HCT116 (cell line): ENCODE results near the gene CCSER1. TPM values are rescaled to one million over a fixed set of nuclear protein-coding genes. Genes with fewer than 3 reads are reported as not detected.

Experiments
- ATAC-seq: fragments of 200-7000 bp; cut with Tn5 transposase; 2 replicates; pipeline ENCODE4 v1.9.1; 2020; ENCODE audit warnings: mild to moderate bottlenecking, moderate library complexity
- BruUV-seq: library from RNA; stranded (reverse); fragments of 400-500 nt; replicated peaks from 2 replicates; lab custom pipeline; 2021; lab: Mats Ljungman, UMichigan
- CTCF ChIA-PET: fragments of 300-600 bp; sonication (Branson Sonifier 250); formaldehyde crosslinking; loops from one replicate; lab custom pipeline; 2021; ENCODE audit warnings: antibody characterized with exemption; lab: Charles Lee
- POLR2A ChIA-PET: fragments of 300-600, 350-600 bp; sonication (Branson Sonifier 250); formaldehyde crosslinking; loops from one replicate; lab custom pipeline; 2021; ENCODE audit warnings: antibody characterized with exemption; lab: Charles Lee
- RAD21 ChIA-PET, 2 experiments: fragments of 300-600 bp; sonication (Branson Sonifier 250); formaldehyde crosslinking; loops; one replicate each; lab custom pipeline; 2023; ENCODE audit warnings: low total read pairs in 2 of 2; ENCODE audit not compliant: uncharacterized antibody in 2 of 2, unreplicated experiment in 2 of 2, low non-redundant PET in 1 of 2; lab: Charles Lee
- DNase-seq: peaks from one replicate; pipeline ENCODE4 v3.0.0-alpha.2; 2010; ENCODE audit warnings: low read depth, low spot score
- H2AFZ ChIP-seq: fragments of 200-600 bp; shearing (Covaris generic), sonication (generic); 2 replicates; pipeline ENCODE4 v1.6.1; 2017; ENCODE audit warnings: low read depth, mixed run types, mixed read lengths, antibody characterized with exemption, low read length; ENCODE audit not compliant: poor library complexity, severe bottlenecking
- H3K27ac ChIP-seq: 2 replicates; pipeline ENCODE4 v1.5.1; 2012; ENCODE audit warnings: low read depth, low read length
- H3K27me3 ChIP-seq: fragments of 200-600 bp; sonication (generic); 2 replicates; pipeline ENCODE4 v1.6.1; 2016; ENCODE audit warnings: mixed run types, low read length, mixed read lengths; ENCODE audit not compliant: insufficient read depth
- H3K36me3 ChIP-seq, 2 experiments: fragments of 200-500 bp in 1 of 2; fragments of 200-600 bp in 1 of 2; sonication (Bioruptor generic) in 1 of 2; sonication (generic) in 1 of 2; 2 replicates each; pipeline versions ENCODE4 v1.5.1 to v1.6.1; 2014 to 2016; ENCODE audit warnings: low read length in 2 of 2, inconsistent platforms in 1 of 2, mixed read lengths in 1 of 2, mixed run types in 1 of 2; ENCODE audit not compliant: insufficient read depth in 2 of 2, control insufficient read depth in 1 of 2
- H3K4me1 ChIP-seq, 2 experiments: fragments of 200-600 bp in 1 of 2; sonication (generic) in 1 of 2; 2 replicates each; pipeline versions ENCODE4 v1.5.1 to v1.6.1; 2012 to 2017; ENCODE audit warnings: low read length in 2 of 2, inconsistent platforms in 1 of 2, mild to moderate bottlenecking in 1 of 2, mixed read lengths in 1 of 2, mixed run types in 1 of 2, moderate library complexity in 1 of 2; ENCODE audit not compliant: insufficient read depth in 2 of 2, control insufficient read depth in 1 of 2
- H3K4me2 ChIP-seq: fragments of 200-600 bp; sonication (generic); 2 replicates; pipeline ENCODE4 v1.6.1; 2017; ENCODE audit warnings: mixed run types, low read length, mixed read lengths
- H3K4me3 ChIP-seq, 2 experiments: fragments of 200-600 bp in 1 of 2; sonication (generic) in 1 of 2; replicated peaks in 1 of 2; 2 replicates each; pipeline ENCODE4 v1.5.1; 2011 to 2016; ENCODE audit warnings: low read length in 2 of 2, control low read depth in 1 of 2, low read depth in 1 of 2, mild to moderate bottlenecking in 1 of 2, mixed read lengths in 1 of 2, mixed run types in 1 of 2
- H3K79me2 ChIP-seq: fragments of 200-600 bp; sonication (generic); 2 replicates; pipeline ENCODE4 v1.6.1; 2017; ENCODE audit warnings: mild to moderate bottlenecking, mixed run types, low read length, moderate library complexity, mixed read lengths; ENCODE audit not compliant: insufficient read depth
- H3K9ac ChIP-seq: fragments of 200-600 bp; sonication (generic); 2 replicates; pipeline ENCODE4 v1.6.1; 2016; ENCODE audit warnings: low read length, mixed read lengths
- H3K9me2 ChIP-seq: fragments of 200-600 bp; sonication (generic), shearing (Covaris generic); 2 replicates; pipeline ENCODE4 v1.6.1; 2017; ENCODE audit warnings: mixed run types, mild to moderate bottlenecking, moderate library complexity; ENCODE audit not compliant: insufficient read depth
- H3K9me3 ChIP-seq, 2 experiments: fragments of 200-500 bp in 1 of 2; fragments of 200-600 bp in 1 of 2; sonication (Bioruptor generic) in 1 of 2; sonication (generic) in 1 of 2; 2 replicates each; pipeline ENCODE4 v1.6.1; 2014 to 2017; ENCODE audit warnings: low read length in 2 of 2, mixed read lengths in 2 of 2, inconsistent platforms in 1 of 2, low read depth in 1 of 2, mild to moderate bottlenecking in 1 of 2, mixed run types in 1 of 2, moderate library complexity in 1 of 2; ENCODE audit not compliant: control insufficient read depth in 1 of 2, insufficient read depth in 1 of 2
- H4K20me1 ChIP-seq: fragments of 200-600 bp; sonication (generic), shearing (Covaris generic); 2 replicates; pipeline ENCODE4 v1.6.1; 2017; ENCODE audit warnings: mixed run types, mild to moderate bottlenecking, moderate library complexity; ENCODE audit not compliant: insufficient read depth
- ATF3 ChIP-seq: IDR thresholded peaks from 2 replicates; pipeline ENCODE4 v1.6.1; 2012
- CBX3 ChIP-seq: IDR thresholded peaks from 2 replicates; pipeline ENCODE4 v1.6.1; 2012; ENCODE audit warnings: low read depth
- CEBPB ChIP-seq: IDR thresholded peaks from 2 replicates; pipeline ENCODE4 v1.6.1; 2012; ENCODE audit warnings: low read depth
- CTCF ChIP-seq, 3 experiments: fragments of 200-600 bp in 1 of 3; sonication (generic) in 1 of 3; IDR thresholded peaks in 2 of 3; conservative IDR thresholded peaks in 1 of 3; 2 replicates each; pipeline ENCODE4 v1.5.1; 2012 to 2017; ENCODE audit warnings: low read depth in 2 of 3, low read length in 2 of 3, antibody characterized with exemption in 1 of 3, borderline replicate concordance in 1 of 3, control low read depth in 1 of 3, mild to moderate bottlenecking in 1 of 3, mixed read lengths in 1 of 3, mixed run types in 1 of 3, moderate library complexity in 1 of 3; ENCODE audit not compliant: insufficient read depth in 1 of 3
- EGR1 ChIP-seq: IDR thresholded peaks from 2 replicates; pipeline ENCODE4 v1.6.1; 2012; ENCODE audit warnings: low read depth
- EZH2 ChIP-seq: fragments of 200-600 bp; sonication (generic); IDR thresholded peaks from 2 replicates; pipeline ENCODE4 v1.6.1; 2017; ENCODE audit warnings: antibody characterized with exemption, mixed run types
- EZH2phosphoT487 ChIP-seq: fragments of 200-600 bp; IDR thresholded peaks from 2 replicates; pipeline ENCODE4 v1.6.1; 2018; ENCODE audit warnings: antibody characterized with exemption, borderline replicate concordance
- FOSL1 ChIP-seq: IDR thresholded peaks from 2 replicates; pipeline ENCODE4 v1.6.1; 2012; ENCODE audit warnings: low read depth
- JUND ChIP-seq: IDR thresholded peaks from 2 replicates; pipeline ENCODE4 v1.6.1; 2012
- POLR2A ChIP-seq: IDR thresholded peaks from 2 replicates; pipeline ENCODE4 v1.7.0; 2011; ENCODE audit warnings: borderline replicate concordance; ENCODE audit not compliant: insufficient read depth, insufficient read length; ENCODE audit errors: extremely low read depth
- POLR2AphosphoS5 ChIP-seq: IDR thresholded peaks from 2 replicates; pipeline ENCODE4 v1.6.1; 2011; ENCODE audit warnings: mild to moderate bottlenecking, low read depth, low read length, moderate library complexity
- RAD21 ChIP-seq: IDR thresholded peaks from 2 replicates; pipeline ENCODE4 v1.6.1; 2012; ENCODE audit warnings: low read depth, mild to moderate bottlenecking
- SIN3A ChIP-seq: IDR thresholded peaks from 2 replicates; pipeline ENCODE4 v1.6.1; 2012; ENCODE audit warnings: low read depth
- SP1 ChIP-seq: IDR thresholded peaks from 2 replicates; pipeline ENCODE4 v1.6.1; 2012; ENCODE audit warnings: low read depth
- SRF ChIP-seq: IDR thresholded peaks from 2 replicates; pipeline ENCODE4 v1.6.1; 2012; ENCODE audit warnings: low read depth
- ZFX ChIP-seq: fragments of 450-650 bp; IDR thresholded peaks from 2 replicates; pipeline ENCODE4 v1.6.1; 2017
- ZNF274 ChIP-seq: fragments of 200-500 bp; sonication (Bioruptor generic); IDR thresholded peaks from 2 replicates; pipeline ENCODE4 v1.6.1; 2014; ENCODE audit warnings: mild to moderate bottlenecking, low read depth, low read length, inconsistent platforms
- intact Hi-C: fragments of 100-400 bp; cut with micrococcal nuclease; formaldehyde crosslinking; loops from 2 replicates; pipeline ENCODE4 v1.10.0; 2022
- total RNA-seq: library from RNA; stranded (reverse); gene quantifications from one replicate; pipeline ENCODE4 v1.2.1, GENCODE V29; 2021; ENCODE audit not compliant: unreplicated experiment

Gene CCSER1
- total RNA-seq, 1 experiment from 2014 or later = 6.7 TPM

- ChIA-PET RAD21 (no interaction called here), POLR2A (no interaction called here), CTCF (no interaction called here)
- Histone ChIP-seq H3K36me3 (no peaks in the 10 kb centered on the region), H3K27ac (no peak overlapping the region), H3K9me3 (no peaks in the 10 kb centered on the region), H3K27me3 (no peaks in the 10 kb centered on the region), H2AFZ (no peak overlapping the region), H3K79me2 (no peaks in the 10 kb centered on the region), H3K4me1 (no peaks in the 10 kb centered on the region), H3K9me2 (no peaks in the 10 kb centered on the region), H4K20me1 (no peaks in the 10 kb centered on the region), H3K9ac (no peak overlapping the region), H3K4me3 (no peak overlapping the region), H3K4me2 (no peak overlapping the region)
- intact Hi-C loops = no loop called here
- no peak for ATAC-seq
- TF ChIP-seq SRF (no peak), ZFX (no peak), SIN3A (no peak), EZH2phosphoT487 (no peak), RAD21 (no peak), SP1 (no peak), ATF3 (no peak), CBX3 (no peak), FOSL1 (no peak), POLR2A (no peak), CEBPB (no peak), CTCF (IDR thresholded peaks at IDR 0.05 in 2 of 3, conservative IDR thresholded peaks at IDR 0.05 in 1 of 3; ENCODE audit: borderline replicate concordance in 1 of 3, insufficient read depth in 1 of 3, low read depth in 2 of 3, low read length in 2 of 3) (no peak), ZNF274 (no peak), JUND (no peak), EGR1 (no peak), POLR2AphosphoS5 (no peak), EZH2 (no peak)
- BruUV-seq = no TSS peak
- no peak for DNase-seq
Observed at GRCh38 chr4:91032725-91033445, 905.7 kb downstream of the CCSER1 start.
